Right forelimb (tissue), 1 donor: ENCODE data around the gene ANKRD29.

ENCODE experiments used
- DNase-seq: peaks from one replicate; pipeline ENCODE4 v3.0.0-alpha.2; 2018

ANKRD29 gene

DNA sequence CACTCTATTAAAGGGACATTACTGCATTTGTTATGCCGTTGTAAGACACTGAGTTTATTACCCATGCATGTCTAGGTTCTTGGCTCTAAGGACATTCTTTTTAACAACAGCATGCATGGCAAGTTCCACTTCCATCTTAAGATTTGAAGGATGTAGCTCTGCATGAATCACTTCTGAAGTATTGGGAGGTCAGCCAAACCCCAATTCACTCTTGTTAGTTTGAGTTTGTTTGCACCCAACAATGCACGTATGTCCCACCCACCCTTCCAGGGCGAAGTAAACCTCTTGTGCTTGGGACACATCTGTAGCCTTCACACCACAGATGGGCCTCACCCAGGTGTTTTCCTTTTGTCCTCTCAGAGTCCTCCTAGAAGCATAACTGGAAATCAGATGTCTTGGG, 21.0 kb upstream of the ANKRD29 start:
- no peak for DNase-seq

DNA sequence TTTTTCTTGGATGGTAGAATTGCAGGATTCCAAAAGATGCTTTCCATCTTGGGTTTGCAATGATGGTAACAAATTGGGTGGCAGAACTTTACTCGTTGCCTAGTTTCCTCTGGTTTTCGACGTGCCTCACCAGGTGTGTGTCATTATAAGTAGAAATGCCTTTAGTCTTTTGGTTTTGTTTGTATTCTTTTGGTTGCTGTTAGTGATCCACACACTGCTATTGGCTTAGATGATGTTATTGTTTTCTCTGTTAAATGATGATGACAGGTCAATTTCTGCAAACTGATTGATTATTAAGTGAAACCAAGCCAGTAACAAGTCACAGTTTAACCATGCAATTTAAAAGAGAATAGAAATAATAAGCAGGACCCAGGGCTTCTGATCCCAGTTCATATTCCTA, 20.4 kb upstream of the ANKRD29 start:
- DNase-seq = no peak

DNA sequence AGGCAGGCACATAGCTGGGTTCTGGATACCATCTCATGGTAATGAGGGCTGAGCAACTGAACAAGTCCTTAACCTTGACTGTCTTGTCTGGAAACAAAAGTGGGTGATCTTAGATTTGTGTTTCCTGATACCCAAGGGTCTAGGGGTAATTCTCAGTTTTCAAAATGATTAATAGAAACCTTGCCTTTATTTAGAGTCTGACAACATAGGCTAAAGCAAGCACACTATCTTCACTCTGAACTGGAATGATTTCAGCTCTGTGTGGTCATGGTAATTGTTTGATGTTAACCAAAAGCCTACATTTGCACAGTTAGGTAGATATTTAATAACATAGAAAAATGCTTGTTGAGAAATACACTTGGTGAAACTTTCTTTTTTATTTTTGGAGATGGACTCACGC, 19.8 kb upstream of the ANKRD29 start:
- DNase-seq = no peak

DNA sequence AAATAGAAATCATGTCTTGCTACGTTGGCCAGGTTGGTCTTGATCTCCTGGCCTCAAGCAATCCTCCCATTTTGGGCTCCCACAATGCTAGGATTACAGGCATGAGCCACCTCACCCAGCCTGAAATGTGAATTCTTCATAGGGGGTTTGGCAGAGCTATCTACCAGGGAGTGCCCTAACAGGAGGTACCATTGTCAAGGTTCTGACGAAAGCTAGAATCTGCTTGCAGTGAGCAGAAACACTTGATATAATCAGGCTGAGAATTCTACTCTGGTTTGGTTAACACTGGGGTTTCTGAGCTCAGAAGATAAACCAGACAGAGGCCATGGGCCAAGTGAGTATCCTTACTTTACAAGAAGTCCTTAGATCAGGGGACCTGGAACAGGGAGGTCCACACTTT, 19.3 kb upstream of the ANKRD29 start:
- no peak for DNase-seq

DNA sequence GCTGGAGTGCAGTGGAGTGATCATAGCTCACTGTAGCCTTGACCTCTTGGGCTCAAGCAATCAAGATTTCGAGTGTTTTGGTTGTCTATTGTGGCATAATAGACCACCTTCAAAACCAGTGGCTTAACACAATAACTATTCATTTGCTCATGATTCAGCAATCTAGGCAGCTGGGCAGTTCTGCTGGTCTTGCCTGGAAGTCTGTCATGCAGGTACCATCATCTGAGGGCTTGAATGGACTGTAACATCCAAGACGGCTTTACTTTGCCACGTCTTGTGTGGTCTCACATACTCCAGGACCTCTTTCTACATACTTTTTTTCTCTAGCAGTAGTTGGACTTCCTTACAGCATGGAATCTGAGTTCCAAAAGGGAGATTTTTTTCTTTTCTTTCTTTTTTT, 13.2 kb upstream of the ANKRD29 start:
- no peak for DNase-seq

DNA sequence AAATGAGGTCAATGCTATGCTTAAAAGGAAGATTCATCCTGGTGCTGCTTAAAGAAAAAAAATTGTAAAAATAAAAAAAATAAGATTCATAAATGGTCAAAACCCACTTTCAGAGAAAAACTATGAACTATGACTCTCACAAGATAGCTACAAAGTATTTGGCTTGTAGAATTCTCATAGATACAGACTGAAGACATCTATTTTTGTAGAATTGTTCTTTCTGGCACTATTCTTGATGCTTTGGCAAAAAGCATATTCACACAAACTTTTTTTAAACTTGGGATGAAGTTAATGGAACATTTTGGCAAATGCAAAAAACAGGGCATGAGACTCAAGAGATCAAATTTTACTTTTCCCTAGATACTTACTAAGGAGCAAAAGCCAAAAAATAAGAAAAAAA, 12.5 kb upstream of the ANKRD29 start:
- no peak for DNase-seq

DNA sequence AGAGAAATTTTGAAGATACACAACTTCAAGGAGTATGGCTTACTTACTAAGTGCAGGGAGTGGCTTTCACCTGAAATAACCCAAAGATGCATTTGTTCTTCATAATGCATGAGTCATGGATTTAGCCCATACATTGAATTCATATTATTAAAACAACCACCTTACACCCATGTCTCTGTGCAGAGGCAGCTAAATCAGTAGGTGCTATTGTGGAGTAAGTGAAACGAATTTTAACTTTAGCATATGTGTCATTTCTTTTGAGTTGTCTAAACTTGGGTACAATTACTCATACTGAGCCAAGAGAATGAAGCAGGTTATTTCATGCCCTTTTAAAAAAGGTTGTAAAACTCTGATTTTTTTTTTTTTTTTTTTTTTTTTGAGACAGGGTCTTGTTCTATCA, 11.0 kb upstream of the ANKRD29 start:
- no peak for DNase-seq

DNA sequence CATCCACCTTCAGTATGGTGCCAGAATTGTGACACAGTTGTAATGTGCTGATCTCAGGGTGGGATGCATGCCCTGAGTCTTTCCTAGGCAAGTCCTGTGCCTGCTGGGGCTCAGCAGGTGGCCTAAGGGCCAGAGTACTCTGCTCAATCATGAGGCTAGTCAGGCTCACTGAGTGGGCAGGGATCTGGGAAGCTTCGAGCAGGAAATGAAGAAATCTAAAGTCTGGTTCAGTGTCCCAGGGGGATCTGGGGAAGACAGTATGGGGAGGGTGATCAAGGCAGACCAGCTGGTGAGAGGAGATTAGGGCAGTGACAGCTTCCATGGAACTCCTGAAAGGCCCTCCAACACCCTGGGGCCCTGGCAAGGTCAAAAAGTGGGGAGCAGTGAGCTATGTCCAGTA, 8.9 kb upstream of the ANKRD29 start:
- DNase-seq = no peak

DNA sequence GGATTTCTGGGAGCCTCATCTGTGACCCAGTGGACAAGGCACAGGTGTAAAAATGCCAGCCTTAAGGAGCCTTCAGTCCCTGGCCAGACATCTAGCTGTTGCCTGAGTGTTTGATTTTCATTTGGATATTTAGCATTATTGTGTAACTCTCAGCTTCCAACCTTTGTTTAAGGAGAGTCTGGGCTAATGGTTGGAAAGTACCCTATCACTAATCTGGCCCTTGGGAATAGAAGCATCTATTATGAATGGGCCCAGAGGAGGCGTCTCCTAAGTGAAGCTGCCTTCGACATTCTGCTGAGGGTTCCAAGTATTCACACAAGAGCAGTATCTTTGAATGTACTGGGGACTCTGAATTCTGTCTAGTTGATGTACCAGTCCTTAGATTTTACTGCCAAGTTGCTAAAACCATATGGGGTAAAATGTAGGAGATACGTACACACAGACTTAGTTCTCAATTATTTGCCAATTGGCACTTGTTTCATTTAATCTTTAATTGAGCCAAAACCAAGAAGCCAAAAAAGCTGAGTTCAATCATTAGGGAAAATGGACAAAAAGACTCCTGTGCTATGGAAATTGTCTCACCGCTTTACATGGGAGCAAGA, 7.2 kb upstream of the ANKRD29 start:
- DNase-seq = no peak

DNA sequence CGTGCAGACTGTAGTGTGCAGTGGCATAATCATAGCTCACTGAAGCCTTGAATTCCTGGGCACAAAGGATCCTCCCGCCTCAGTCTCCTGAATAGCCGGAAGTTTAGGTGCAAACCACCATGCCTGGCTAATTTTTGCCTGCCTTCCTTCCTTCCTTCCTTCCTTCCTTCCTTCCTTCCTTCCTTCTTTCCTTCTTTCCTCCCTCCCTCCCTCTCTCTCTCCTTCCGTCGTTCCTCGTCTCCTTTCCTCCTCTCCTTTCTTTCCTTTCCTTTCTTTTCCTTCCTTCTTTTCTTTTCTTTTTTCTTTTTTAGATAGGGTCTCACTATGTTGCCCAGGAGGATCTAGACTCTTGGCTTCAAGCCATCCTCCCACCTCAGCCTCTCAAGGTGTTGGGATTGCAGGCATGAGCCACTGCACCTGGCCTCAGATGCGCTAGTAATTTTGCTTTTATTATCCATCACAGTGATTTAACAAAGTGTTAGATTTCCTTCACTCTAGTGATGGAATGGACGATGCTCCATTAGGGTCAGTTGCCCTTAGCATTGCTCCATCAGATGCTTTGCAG, 6.6 kb upstream of the ANKRD29 start:
- DNase-seq = no peak

DNA sequence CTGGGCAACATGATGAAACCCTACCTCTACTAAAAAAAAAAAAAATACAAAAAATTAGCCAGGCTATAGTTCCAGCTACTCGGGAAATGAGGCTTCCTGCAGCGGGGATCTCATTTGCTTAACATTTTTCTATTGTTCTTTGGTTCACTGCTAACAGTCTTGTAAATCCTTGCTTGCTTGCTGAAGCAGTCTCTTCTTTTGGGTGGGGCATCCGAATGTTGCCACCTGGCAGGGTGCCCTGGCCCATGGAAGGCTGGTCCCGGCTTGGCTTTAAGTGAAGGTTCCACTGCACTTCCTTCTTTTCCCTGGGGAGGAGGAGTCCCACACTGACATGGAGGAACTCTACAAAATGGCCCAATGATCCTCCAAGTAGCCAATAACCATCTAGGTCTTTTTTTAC, 6.0 kb upstream of the ANKRD29 start:
- DNase-seq = no peak

DNA sequence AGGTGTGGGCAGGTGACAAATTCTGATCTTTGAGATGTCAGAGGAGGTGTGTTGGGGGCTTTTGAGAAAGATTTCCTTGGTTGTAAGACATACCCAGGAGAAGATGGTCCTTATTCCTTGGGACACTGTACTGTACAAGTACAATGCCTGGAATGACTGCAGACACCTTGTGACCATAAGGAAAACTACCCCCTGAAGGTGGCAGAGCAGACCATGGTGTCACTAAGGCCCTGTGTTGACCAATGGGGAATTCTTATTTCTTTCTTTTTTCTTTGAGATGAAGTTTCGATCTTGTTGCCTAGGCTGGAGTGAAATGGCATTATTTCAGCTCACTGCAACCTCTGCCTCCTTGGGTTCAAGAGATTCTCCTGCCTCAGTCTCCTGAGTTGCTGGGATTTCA, 4.4 kb upstream of the ANKRD29 start:
- no peak for DNase-seq

DNA sequence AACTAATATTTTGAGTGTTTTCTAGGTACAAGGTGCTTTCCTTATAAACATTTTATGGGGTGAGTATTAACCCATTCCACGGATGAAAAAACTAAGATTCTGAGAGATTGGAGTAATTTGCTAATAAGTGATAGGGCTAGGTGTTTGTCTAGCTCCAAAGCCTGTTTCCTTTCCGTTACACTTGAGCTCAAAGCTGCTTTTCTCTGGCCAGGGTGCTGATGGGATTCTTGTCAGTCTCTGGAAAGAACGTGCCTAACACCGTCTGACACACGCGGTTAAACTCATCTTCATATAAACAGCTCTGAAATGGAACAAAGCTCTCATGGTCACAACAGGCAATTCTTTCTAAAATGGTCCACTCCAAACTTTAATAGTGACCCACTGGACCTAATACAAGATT, 2.0 kb upstream of the ANKRD29 start:
- no peak for DNase-seq

DNA sequence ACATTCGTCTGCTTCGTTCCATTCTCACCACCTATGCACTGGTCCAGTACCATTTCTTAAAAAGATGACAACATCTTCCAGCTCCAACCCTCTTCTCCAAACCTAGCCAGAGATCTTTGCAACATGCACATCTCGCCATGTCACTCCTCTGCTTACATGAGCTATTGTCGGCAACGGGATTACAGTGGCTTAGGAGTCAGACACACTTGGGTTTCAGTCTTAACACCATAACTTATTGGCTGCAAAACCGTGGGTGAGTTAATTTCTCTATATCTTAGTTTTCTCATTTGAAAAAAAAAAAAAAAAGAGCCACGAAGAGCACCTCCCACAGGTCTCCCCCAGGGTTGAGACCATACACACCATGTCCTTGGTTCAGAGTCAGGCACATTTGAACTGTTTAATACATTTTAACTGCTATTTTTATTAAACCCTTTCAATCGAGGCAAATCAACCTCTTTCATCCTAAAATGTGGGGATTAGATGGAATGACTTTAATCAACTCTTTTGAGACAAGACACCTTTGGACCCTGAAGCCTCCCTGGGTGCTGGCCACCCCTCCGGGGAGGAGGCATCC, 889 bp downstream of the ANKRD29 start:
- no peak for DNase-seq

DNA sequence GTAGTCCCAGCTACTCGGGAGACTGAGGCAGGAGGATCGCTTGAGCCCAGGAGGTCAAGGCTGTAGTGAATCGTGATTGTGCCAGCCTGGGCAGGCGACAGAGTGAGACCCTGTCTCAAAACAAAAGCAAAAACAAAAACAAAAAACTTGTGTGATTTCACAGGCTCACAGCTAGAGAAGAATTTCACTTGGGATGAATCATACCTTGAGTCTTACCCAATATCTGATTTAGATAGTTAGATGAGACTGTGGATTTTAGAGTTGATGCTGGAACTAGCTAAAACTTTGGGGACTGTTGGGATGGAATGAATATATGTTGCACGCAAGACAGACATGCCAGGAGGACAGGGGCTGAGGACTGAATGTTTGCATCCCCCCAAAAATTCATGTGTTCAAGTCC, 4.4 kb downstream of the ANKRD29 start:
- DNase-seq = no peak

DNA sequence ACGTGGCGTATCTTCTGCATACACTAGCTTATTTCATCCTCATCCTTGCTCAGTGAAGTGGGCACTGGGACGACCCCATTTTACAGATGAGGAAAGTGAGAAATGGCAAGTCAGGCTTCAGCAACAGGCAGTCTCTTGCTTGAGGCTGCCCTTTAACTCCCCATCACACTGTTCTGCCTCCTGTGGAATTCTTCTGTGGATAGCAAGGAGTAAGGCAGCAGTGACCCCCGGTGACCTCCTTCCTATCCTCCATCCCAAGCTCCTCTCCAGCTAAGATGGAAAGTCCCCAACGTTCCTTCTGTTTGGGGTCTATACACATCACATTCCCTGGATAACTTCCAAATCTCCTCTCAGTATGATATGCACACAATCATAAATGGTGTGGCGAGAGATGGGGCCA, 10.5 kb downstream of the ANKRD29 start:
- DNase-seq = no peak

DNA sequence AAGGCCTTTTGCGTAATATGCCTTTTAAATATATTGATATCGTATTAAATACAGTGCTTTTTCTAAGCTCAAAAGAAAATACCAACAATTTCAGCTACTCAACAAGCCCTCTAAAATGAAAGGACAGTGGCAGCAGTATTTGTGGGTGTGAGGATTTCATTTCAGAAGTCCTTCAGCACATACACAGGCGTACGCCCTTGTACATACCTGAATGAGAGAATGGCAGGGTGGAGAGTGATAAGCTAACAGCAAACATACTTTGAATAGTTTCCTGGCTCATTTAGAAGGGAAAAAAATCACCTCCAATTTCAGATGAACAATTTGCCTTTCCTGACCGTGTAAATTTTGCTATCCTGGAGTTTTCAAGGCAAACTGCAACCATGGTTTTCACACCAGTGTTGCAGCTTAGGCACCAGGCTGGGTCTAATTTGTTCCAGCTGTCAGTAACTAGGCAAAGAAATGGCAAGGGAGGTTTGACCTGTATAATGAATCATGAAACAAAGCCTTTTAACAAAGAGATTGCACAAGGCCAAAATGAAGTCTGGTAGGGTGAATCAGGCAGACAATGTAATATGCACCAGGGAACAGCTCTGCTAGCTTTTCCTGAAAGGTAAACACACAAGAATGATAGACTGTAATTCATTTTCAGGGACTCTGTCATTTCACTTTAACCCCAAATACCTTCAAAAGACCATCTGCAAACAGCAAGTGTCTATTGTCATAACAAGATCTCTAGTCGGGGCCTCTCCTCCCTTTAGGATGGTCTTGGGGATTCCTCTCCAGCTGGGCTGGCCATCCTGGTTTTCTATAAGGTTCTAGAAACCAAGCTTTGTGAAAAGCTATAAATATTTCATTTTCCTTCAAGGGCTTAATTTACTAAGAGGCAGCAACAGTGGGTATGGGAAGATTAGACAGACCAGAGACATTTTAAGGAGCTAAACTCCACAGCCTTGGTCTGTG, 11.5 kb downstream of the ANKRD29 start:
- no peak for DNase-seq

DNA sequence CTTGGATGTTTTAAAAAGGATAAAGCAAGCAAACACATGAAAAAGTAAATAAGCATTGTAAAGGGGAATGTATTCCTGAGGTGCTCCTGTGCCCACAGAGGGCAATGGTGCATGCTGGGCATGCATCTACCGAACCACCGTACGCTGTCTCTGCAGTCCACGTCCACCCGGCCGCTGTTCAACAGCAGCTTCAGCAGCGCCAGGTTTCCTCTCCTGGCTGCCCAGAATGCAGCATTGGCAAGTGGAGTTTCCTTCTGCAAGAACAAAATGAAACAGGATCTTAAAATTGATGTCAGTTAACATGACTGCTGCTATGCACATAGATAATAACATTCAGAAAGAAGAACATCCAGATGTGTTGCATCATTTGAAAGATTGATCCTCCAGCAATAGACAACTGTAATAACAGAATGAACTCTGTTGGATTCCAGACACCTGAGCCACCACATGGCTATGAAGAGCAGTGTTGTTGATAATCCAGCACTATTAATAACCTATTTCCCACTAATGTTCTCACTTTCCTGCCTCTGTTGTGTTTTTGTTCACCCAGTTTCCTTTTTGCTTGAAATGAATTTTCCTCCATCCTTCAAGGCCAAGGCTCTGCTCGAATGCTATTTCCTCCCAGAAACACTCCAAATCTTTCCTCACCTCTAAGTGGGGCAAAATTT, 13.6 kb downstream of the ANKRD29 start:
- DNase-seq = no peak

DNA sequence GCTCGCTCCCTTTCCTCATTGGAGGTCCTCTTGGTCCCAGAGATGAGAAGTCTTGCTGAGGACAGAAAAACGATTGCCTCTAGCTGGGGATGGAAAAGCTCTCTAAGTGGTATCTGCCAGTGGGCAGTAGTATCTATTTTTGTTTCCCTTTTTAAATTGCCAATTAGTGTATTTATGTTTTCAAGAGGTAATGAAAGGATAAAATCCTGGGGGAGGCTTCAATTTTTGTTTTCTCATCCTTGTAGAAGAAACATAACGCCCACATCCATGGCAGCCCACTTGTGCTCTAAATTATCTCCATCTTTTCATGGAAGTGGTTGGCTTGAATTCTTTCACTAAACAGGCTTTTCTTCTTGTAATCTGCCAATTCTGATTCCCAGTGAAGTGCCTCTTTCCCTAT, 14.3 kb downstream of the ANKRD29 start:
- DNase-seq = no peak

DNA sequence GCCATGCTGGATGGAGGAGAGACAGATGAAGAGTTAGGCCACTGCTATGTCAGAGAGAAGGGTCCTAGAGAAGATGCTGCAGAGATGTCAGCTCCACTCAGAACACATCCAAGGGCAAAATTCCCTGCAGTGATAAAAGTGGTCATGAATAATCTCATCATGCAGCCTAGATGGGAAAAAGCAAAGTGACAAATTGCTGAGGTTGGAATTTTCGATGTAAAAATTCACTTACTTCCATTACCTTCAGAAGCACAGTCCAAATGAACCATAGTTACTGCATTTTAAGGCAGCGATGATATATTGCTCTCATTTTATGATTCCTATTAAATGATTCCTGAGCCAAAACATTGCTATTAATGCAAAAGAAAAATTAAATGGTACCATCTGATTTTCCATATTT, 16.4 kb downstream of the ANKRD29 start:
- no peak for DNase-seq

DNA sequence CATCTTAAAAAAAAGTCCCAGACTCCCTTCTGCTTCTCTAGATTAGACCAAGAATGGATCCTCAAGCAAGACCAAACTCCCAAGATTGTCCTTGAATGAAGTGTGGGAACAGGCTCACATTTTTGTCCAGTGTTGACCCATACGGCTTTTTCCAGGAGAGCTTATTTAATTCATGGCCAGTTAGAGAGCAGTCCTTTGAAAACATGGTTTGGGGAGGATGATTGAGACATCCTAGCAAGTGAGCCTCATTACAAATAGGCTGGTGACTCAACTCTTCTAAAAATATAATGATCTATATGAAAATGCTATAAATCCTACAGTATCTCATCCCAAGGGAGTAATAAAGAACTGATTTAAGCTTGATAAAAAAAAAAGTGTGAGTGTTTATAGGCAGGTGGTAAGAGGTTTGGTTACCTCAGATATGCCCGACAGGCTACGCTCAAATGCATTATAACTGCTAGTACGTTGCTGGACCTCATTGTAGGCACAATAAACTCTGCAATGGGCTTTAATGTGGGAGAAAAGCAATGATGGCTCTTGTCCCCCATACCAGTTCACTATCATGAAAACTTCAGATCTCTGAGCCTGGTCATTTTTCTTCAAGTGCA, 17.0 kb downstream of the ANKRD29 start:
- DNase-seq = no peak

DNA sequence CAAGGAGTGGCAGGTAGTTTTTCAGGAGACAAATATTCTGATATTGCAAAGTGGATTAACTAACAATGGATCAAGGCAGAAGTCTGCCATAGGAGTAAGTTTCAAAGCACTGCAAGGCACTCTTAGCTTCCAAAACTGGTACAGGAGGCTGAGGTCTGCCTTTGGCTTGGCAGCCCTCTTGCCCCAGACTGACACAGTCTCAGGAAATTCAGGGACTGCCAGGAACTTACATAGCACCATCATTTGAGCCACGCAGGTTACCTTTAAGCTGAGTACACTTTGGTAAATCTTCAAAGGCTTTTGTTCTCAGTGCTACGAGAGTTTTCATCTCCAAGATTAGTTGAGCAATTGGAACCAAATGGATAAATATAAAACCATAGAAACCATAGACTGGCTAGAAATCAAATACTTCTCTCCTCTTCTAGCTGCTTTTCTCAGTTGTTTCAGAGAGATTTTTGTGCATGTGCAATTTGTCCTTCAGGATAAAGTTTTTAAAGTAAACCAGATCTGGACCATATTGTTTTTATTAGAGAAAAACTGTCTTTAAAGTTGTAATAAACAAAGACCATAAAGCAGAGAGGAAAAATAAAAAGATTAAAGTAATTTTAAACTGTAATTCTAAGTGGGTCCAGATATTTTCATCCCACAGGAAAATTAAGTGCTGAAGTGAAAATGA, 18.8 kb downstream of the ANKRD29 start:
- no peak for DNase-seq
